ENCODE data around the gene WARS2. TPM values are rescaled to one million over a fixed set of nuclear protein-coding genes. Genes with fewer than 3 reads are reported as not detected.

Gene WARS2
- total and polyA plus RNA-seq, 2 of the 8 experiments (the other 6 are each of a cell fraction or from before 2014, with no cell fraction given): 4.3 to 12.9 TPM

DNA sequence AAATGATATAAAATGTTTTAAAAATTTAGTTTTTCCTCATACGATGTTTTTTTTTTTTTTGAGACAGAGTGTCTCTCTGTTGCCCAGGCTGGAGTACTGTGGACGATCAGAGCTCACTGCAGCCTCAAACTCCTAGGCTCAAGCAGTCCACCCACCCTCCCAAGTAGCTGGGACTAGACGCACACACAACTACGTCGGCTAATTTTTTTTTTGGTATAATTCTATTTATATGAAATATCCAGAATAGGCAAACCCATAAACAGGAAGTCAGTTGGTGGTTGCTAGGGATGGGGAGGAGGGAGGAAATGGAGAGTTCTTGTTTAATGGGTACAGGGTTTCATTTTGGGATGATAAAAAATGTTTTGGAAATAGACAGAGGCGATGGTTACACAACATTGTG is 56.5 kb downstream of the WARS2 start (continued):
- TF ChIP-seq, protein P1, sequence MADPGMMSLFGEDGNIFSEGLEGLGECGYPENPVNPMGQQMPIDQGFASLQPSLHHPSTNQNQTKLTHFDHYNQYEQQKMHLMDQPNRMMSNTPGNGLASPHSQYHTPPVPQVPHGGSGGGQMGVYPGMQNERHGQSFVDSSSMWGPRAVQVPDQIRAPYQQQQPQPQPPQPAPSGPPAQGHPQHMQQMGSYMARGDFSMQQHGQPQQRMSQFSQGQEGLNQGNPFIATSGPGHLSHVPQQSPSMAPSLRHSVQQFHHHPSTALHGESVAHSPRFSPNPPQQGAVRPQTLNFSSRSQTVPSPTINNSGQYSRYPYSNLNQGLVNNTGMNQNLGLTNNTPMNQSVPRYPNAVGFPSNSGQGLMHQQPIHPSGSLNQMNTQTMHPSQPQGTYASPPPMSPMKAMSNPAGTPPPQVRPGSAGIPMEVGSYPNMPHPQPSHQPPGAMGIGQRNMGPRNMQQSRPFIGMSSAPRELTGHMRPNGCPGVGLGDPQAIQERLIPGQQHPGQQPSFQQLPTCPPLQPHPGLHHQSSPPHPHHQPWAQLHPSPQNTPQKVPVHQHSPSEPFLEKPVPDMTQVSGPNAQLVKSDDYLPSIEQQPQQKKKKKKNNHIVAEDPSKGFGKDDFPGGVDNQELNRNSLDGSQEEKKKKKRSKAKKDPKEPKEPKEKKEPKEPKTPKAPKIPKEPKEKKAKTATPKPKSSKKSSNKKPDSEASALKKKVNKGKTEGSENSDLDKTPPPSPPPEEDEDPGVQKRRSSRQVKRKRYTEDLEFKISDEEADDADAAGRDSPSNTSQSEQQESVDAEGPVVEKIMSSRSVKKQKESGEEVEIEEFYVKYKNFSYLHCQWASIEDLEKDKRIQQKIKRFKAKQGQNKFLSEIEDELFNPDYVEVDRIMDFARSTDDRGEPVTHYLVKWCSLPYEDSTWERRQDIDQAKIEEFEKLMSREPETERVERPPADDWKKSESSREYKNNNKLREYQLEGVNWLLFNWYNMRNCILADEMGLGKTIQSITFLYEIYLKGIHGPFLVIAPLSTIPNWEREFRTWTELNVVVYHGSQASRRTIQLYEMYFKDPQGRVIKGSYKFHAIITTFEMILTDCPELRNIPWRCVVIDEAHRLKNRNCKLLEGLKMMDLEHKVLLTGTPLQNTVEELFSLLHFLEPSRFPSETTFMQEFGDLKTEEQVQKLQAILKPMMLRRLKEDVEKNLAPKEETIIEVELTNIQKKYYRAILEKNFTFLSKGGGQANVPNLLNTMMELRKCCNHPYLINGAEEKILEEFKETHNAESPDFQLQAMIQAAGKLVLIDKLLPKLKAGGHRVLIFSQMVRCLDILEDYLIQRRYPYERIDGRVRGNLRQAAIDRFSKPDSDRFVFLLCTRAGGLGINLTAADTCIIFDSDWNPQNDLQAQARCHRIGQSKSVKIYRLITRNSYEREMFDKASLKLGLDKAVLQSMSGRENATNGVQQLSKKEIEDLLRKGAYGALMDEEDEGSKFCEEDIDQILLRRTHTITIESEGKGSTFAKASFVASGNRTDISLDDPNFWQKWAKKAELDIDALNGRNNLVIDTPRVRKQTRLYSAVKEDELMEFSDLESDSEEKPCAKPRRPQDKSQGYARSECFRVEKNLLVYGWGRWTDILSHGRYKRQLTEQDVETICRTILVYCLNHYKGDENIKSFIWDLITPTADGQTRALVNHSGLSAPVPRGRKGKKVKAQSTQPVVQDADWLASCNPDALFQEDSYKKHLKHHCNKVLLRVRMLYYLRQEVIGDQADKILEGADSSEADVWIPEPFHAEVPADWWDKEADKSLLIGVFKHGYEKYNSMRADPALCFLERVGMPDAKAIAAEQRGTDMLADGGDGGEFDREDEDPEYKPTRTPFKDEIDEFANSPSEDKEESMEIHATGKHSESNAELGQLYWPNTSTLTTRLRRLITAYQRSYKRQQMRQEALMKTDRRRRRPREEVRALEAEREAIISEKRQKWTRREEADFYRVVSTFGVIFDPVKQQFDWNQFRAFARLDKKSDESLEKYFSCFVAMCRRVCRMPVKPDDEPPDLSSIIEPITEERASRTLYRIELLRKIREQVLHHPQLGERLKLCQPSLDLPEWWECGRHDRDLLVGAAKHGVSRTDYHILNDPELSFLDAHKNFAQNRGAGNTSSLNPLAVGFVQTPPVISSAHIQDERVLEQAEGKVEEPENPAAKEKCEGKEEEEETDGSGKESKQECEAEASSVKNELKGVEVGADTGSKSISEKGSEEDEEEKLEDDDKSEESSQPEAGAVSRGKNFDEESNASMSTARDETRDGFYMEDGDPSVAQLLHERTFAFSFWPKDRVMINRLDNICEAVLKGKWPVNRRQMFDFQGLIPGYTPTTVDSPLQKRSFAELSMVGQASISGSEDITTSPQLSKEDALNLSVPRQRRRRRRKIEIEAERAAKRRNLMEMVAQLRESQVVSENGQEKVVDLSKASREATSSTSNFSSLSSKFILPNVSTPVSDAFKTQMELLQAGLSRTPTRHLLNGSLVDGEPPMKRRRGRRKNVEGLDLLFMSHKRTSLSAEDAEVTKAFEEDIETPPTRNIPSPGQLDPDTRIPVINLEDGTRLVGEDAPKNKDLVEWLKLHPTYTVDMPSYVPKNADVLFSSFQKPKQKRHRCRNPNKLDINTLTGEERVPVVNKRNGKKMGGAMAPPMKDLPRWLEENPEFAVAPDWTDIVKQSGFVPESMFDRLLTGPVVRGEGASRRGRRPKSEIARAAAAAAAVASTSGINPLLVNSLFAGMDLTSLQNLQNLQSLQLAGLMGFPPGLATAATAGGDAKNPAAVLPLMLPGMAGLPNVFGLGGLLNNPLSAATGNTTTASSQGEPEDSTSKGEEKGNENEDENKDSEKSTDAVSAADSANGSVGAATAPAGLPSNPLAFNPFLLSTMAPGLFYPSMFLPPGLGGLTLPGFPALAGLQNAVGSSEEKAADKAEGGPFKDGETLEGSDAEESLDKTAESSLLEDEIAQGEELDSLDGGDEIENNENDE (IDR thresholded peaks at IDR 0.05; ENCODE audit: insufficient replicate concordance, low read length): no peak
- TF ChIP-seq MAFK (IDR thresholded peaks at IDR 0.05; ENCODE audit: low read depth, low read length): no peak
- no peak for TF ChIP-seq NRF1 (IDR thresholded peaks at IDR 0.05; ENCODE audit: low read depth, low read length)

Data from H1 (cell line).